Endometrial microvascular endothelial cells (primary cell): ENCODE results near the gene WHRN. TPM values are rescaled to one million over a fixed set of nuclear protein-coding genes. Genes with fewer than 3 reads are reported as not detected.

ENCODE experiments used
- in situ Hi-C: cut with HindIII; loops from 2 replicates; pipeline ENCODE4 v1.10.0; 2017; ENCODE audit warnings: low sequenced_read_pairs, low pct_unique_long_range_greater_than_20kb; ENCODE audit errors: inconsistent ontology term
- total RNA-seq: library from RNA; depleted of rRNA; stranded (reverse); fragments of >200 nt; gene quantifications from one replicate; pipeline ENCODE4 v1.2.3, GENCODE V29; 2015; ENCODE audit errors: inconsistent ontology term

WHRN gene
- total RNA-seq, 1 donor from 2014 or later = not detected

GRCh38 chr9:114378883-114379282 lies 126.4 kb downstream of the WHRN start:
- in situ Hi-C loops = no loop called here

GRCh38 chr9:114378016-114378415 lies 127.3 kb downstream of the WHRN start:
- in situ Hi-C loops = no loop called here

GRCh38 chr9:114376586-114377445 lies 128.5 kb downstream of the WHRN start:
- in situ Hi-C loops = no loop called here

GRCh38 chr9:114375386-114376175 lies 129.7 kb downstream of the WHRN start:
- in situ Hi-C loops = no loop called here

- in situ Hi-C loops = no loop called here
Measured at GRCh38 chr9:114374936-114375335, 130.3 kb downstream of the WHRN start.

- in situ Hi-C loops = no loop called here
Measured at GRCh38 chr9:114373960-114374730, 131.1 kb downstream of the WHRN start.

DNA sequence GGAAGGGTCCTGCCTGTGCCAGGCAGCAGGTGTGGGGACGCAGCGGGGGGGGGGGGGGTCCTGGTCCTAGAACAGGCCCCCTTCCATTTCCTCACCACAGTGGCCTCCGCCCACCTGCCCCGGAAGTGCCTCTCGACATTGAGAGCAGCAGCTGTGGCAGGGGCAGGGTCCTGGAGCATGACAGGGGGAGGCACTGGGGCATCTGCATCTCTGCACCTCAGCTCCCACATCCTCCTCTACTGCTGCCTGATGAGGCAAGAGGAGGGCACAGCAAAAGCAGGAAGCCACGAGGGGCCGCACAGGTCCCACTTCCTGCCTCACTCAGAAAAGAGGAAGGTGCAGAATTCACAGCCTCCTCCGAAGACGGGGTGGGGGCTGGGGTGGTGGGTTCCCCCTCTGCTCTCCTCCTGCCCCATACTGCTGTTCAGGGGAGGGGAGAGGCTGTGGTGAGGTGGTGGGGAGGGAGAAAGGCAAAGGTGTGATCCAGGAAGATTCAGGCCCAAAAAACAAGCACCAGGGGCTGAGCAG lies 132.3 kb downstream of the WHRN start:
- in situ Hi-C loops = no loop called here

- in situ Hi-C loops = no loop called here
Measured at GRCh38 chr9:114371973-114372917, 133.0 kb downstream of the WHRN start.

DNA sequence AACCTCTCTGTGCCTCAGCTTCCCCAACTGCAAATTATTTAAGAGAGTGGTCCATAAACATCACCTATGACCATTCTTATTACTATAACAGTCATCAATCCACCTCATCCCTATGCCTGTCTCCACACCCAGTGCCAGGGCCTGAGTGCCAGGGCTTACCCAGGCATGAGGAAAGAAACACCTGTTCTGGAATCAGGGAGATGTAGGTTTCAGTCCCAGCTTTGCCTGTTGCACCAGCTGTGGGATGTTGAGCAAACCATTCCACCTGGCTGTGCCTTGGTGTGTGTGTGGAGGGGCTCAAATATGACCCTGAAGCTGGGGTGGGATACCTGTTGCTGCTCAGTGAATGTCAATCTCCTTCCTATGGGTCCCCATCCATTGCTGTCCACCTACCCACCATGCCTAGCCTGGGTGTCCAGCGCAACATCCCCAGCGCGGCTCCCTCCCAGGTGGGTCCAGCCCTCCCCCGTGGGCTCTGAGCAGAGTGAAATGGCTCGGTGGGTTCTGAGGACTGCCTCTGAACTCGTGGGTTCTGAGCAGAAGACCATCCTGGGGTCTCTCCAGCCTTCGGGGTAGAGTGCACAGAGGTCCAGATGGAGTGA lies 133.8 kb downstream of the WHRN start:
- in situ Hi-C loops = no loop called here

GRCh38 chr9:114370968-114371320 lies 134.3 kb downstream of the WHRN start:
- in situ Hi-C loops = no loop called here

- in situ Hi-C loops = no loop called here
Measured at GRCh38 chr9:114370251-114370967, 134.9 kb downstream of the WHRN start.

DNA sequence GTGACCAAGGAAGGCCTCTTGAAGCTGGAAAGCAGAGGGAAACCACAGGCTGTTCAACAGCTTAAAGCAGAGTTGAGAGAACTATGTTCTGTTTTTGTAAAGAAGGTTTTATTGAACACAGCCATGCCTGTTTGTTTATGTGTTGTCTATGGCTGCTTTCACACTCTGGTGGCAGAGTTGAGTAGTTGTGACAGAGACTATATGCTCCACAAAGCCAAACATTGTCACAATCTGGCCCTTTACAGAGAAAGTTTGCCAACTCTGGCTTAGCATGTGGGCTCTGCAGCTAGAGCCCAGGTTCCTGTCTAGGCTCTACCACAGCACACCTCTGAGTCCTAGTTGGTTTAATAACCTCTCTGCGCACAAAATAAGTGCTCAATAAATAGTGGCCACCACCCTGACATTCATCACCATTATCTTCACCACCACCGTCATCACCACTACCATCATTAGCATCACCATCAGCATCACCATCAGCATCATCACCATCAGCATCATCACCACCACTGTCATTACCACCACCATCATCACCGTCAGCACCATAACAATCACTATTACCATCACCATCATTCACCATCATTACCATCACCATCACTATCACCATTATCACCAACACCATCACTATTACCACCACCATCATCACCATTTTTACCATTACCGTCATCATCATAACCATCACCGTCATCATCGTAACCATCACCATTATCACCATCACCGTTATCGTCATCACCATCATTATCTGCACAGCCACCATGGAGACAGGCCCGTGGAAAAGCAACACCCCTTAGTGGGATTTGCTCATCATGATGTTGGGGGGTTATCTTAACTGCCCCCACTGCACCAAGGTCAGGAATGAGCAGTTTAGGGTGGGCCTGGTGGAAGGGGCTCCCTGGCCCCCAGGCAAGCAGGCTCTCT lies 135.8 kb downstream of the WHRN start:
- in situ Hi-C loops = no loop called here

GRCh38 chr9:114367772-114368569 lies 137.3 kb downstream of the WHRN start:
- in situ Hi-C loops = no loop called here

- in situ Hi-C loops = no loop called here
Measured at GRCh38 chr9:114367366-114367765, 137.9 kb downstream of the WHRN start.

DNA sequence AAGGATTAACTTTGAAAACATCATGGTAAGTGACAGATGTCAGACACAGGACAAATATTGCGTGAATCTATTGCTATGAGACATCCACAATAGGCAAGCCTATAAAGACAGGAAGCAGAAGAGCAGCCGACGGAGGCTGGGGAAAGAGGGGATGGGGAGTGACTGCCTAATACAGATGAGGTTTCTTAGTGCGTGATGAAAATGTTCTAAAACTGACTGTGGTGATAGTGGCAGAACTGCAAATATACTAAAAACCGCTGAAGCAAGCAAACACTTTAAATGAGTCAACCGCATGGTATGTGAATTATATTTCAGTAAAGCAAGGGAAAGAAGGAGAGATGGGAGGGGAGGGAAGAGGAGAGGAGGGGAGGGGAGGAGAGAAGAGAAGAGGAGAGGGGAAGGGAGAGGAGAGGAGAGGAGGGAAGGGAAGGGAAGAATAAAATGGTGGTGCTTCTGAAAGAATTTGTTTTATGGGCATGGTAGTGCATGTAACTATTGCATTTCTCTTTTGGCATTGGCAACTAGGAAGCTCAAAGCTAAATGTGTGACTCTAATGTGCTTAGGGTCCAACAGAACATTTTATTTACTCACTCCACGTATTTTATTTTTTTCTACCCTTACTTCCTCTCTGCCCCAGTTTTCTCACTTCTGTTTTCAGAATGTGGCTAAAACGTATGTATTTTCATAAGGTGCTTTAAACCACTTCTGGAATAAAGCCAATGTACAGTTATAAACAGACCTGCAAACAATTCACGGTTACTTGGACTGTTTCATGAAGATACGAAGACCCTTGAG lies 138.7 kb downstream of the WHRN start:
- in situ Hi-C loops = no loop called here
